WTC11 (cell line): ENCODE data around the gene SENP3. TPM values are rescaled to one million over a fixed set of nuclear protein-coding genes. Genes with fewer than 3 reads are reported as not detected.
A peak's percentile ranks its signal among the peaks of the same experiment; 100 is the strongest.

Source experiments
- ATAC-seq: fragments of 200-7000 bp; cut with Tn5 transposase; 2 replicates; pipeline ENCODE4 v1.10.0; 2021; ENCODE audit warnings: mild to moderate bottlenecking, moderate library complexity
- CTCF ChIA-PET: fragments of 300-600 bp; sonication (Branson Sonifier 250); formaldehyde crosslinking; loops from one replicate; lab custom pipeline; 2021; ENCODE audit warnings: antibody characterized with exemption; lab: Charles Lee
- POLR2A ChIA-PET: fragments of 350-600 bp; sonication (Branson Sonifier 250); formaldehyde crosslinking; loops from one replicate; lab custom pipeline; 2021; ENCODE audit warnings: antibody characterized with exemption; lab: Charles Lee
- DNase-seq: peaks from one replicate; pipeline ENCODE4 v3.0.0; 2021; ENCODE audit warnings: low spot score
- H3K27ac Mint-ChIP-seq: 2 replicates; pipeline ENCODE4 v1.8.0; 2021; ENCODE audit warnings: mixed read lengths
- H3K27me3 Mint-ChIP-seq: 2 replicates; pipeline ENCODE4 v1.8.0; 2021; ENCODE audit warnings: low read depth, mild to moderate bottlenecking, moderate library complexity, mixed read lengths
- H3K36me3 Mint-ChIP-seq: 2 replicates; pipeline ENCODE4 v1.8.0; 2021; ENCODE audit warnings: mixed read lengths
- H3K4me1 Mint-ChIP-seq: 2 replicates; pipeline ENCODE4 v1.8.0; 2022; ENCODE audit warnings: mixed read lengths
- H3K4me3 Mint-ChIP-seq: 2 replicates; pipeline ENCODE4 v1.8.0; 2021; ENCODE audit warnings: mild to moderate bottlenecking, moderate library complexity, mixed read lengths
- H3K9me3 Mint-ChIP-seq: 2 replicates; pipeline ENCODE4 v1.8.0; 2021; ENCODE audit warnings: mixed read lengths
- ATF1 ChIP-seq: sonication (generic); formaldehyde crosslinking; IDR thresholded peaks from 2 replicates; pipeline ENCODE4 v1.8.1; 2023; ENCODE audit warnings: mild to moderate bottlenecking, moderate library complexity, missing genetic modification reagents
- ATF2 ChIP-seq: sonication (generic); formaldehyde crosslinking; IDR thresholded peaks from 2 replicates; pipeline ENCODE4 v1.8.1; 2022; ENCODE audit warnings: low read depth, missing genetic modification reagents, borderline replicate concordance
- CBFB ChIP-seq: sonication (generic); formaldehyde crosslinking; IDR thresholded peaks from 2 replicates; pipeline ENCODE4 v1.8.1; 2022; ENCODE audit warnings: mild to moderate bottlenecking, low read depth, missing genetic modification reagents
- CTCF ChIP-seq: fragments of 200-600 bp; IDR thresholded peaks from 2 replicates; pipeline ENCODE4 v1.8.0; 2022; ENCODE audit warnings: antibody characterized with exemption
- E2F1 ChIP-seq: sonication (generic); formaldehyde crosslinking; IDR thresholded peaks from 2 replicates; pipeline ENCODE4 v1.8.0; 2022; ENCODE audit warnings: mild to moderate bottlenecking, missing genetic modification reagents
- ERG ChIP-seq: fragments of 250-450 bp; sonication (Bioruptor Pico); IDR thresholded peaks from 2 replicates; pipeline ENCODE4 v1.8.0; 2021; ENCODE audit warnings: mild to moderate bottlenecking
- ESRRA ChIP-seq: sonication (generic); formaldehyde crosslinking; IDR thresholded peaks from 2 replicates; pipeline ENCODE4 v1.8.1; 2022; ENCODE audit warnings: mild to moderate bottlenecking, missing genetic modification reagents, borderline replicate concordance
- FOXJ3 ChIP-seq: sonication (generic); formaldehyde crosslinking; IDR thresholded peaks from 2 replicates; pipeline ENCODE4 v1.9.0; 2021; ENCODE audit warnings: missing genetic modification reagents, mild to moderate bottlenecking, borderline replicate concordance
- FOXP1 ChIP-seq: sonication (generic); formaldehyde crosslinking; IDR thresholded peaks from 2 replicates; pipeline ENCODE4 v1.8.0; 2022; ENCODE audit warnings: missing genetic modification reagents, mild to moderate bottlenecking, moderate library complexity, borderline replicate concordance
- FOXP4 ChIP-seq: sonication (generic); formaldehyde crosslinking; IDR thresholded peaks from 2 replicates; pipeline ENCODE4 v1.8.0; 2022; ENCODE audit warnings: mild to moderate bottlenecking, missing genetic modification reagents
- IRF1 ChIP-seq: sonication (generic); formaldehyde crosslinking; IDR thresholded peaks from 2 replicates; pipeline ENCODE4 v1.8.0; 2023; ENCODE audit warnings: missing genetic modification reagents
- JUN ChIP-seq: sonication (generic); formaldehyde crosslinking; IDR thresholded peaks from 2 replicates; pipeline ENCODE4 v1.8.0; 2023; ENCODE audit warnings: mild to moderate bottlenecking, missing genetic modification reagents
- MAX ChIP-seq: sonication (generic); formaldehyde crosslinking; IDR thresholded peaks from 2 replicates; pipeline ENCODE4 v1.8.0; 2022; ENCODE audit warnings: mild to moderate bottlenecking, missing genetic modification reagents
- MXD4 ChIP-seq: fragments of 250-450 bp; sonication (Bioruptor Pico); IDR thresholded peaks from 2 replicates; pipeline ENCODE4 v1.8.0; 2021; ENCODE audit warnings: mild to moderate bottlenecking, moderate library complexity, borderline replicate concordance
- NR3C1 ChIP-seq: sonication (generic); formaldehyde crosslinking; conservative IDR thresholded peaks from 2 replicates; pipeline ENCODE4 v1.8.1; 2023; ENCODE audit warnings: low read depth, mild to moderate bottlenecking, missing genetic modification reagents
- SP1 ChIP-seq: sonication (generic); formaldehyde crosslinking; conservative IDR thresholded peaks from 2 replicates; pipeline ENCODE4 v1.8.1; 2022; ENCODE audit warnings: missing genetic modification reagents
- TEAD4 ChIP-seq: sonication (generic); formaldehyde crosslinking; IDR thresholded peaks from 2 replicates; pipeline ENCODE4 v1.8.0; 2022; ENCODE audit warnings: mild to moderate bottlenecking, missing genetic modification reagents
- ZNF232 ChIP-seq: sonication (generic); formaldehyde crosslinking; IDR thresholded peaks from 2 replicates; pipeline ENCODE4 v1.8.0; 2022; ENCODE audit warnings: mild to moderate bottlenecking, missing genetic modification reagents
- ZNF396 ChIP-seq: fragments of 250-450 bp; sonication (Bioruptor Pico); IDR thresholded peaks from 2 replicates; pipeline ENCODE4 v1.8.0; 2021; ENCODE audit warnings: mild to moderate bottlenecking, moderate library complexity, borderline replicate concordance
- ZNF671 ChIP-seq: fragments of 250-450 bp; sonication (Bioruptor Pico); IDR thresholded peaks from 2 replicates; pipeline ENCODE4 v1.8.0; 2021; ENCODE audit warnings: mild to moderate bottlenecking
- total RNA-seq: library from RNA; stranded (reverse); gene quantifications from 3 replicates; pipeline ENCODE4 v1.2.3, GENCODE V29; 2021

The SENP3 gene
- total RNA-seq, 1 experiment from 2014 or later = 85.4 TPM

GRCh38 chr17:7560172-7561027, 1.3 kb upstream of the SENP3 start:
- Mint-ChIP-seq H3K27ac (peak overlapping the region; percentile 97), H3K4me1 (peaks cover 57% of the 10 kb centered on the region)
- ChIA-PET POLR2A (interaction anchor here (0.5 to 1.9 kb wide), 17 partner anchors 11 to 280 kb away, joined by 3 to 8 read pairs (median 4); partner anchors contain the start of genes ACAP1, MPDU1, SOX15 and TNFSF12), CTCF (interaction anchor here (0.6 to 3.6 kb wide), 85 partner anchors 8 to 897 kb away, joined by 3 to 81 read pairs (median 5); partner anchors contain the start of genes ACADVL, ACAP1, CD68 and CHRNB1)
- DNase-seq = peak; percentile 92
- ATAC-seq = peak; percentile 73
- no peak for TF ChIP-seq TEAD4 (CRISPR knock-in tag)
- TF ChIP-seq ZNF671 (CRISPR knock-in tag) = no peak
- TF ChIP-seq ATF2 (CRISPR knock-in tag) = no peak
- TF ChIP-seq MAX (CRISPR knock-in tag) = 0 out of 2 replicates have a peak, but pooled peaks have one; percentile 43
- TF ChIP-seq CTCF = peak; percentile 50
- no peak for TF ChIP-seq MXD4 (CRISPR knock-in tag)
- no peak for TF ChIP-seq SP1
- 0 out of 2 replicates have a peak, but pooled peaks have one; percentile 43 for TF ChIP-seq FOXP1 (CRISPR knock-in tag)
- TF ChIP-seq ATF1 (CRISPR knock-in tag) = no peak
- TF ChIP-seq, all 79 proteins: peak for 3
- Mint-ChIP-seq H3K4me3 (peak overlapping the region; percentile 94), H3K36me3 (peaks cover 16% of the 10 kb centered on the region), H3K27me3 (no peaks in the 10 kb centered on the region), H3K9me3 (no peaks in the 10 kb centered on the region)

GRCh38 chr17:7561028-7561575, 617 bp upstream of the SENP3 start:
- POLR2A ChIA-PET = interaction anchor here (0.5 to 1.9 kb wide), 16 partner anchors 12 to 281 kb away, joined by 3 to 8 read pairs (median 4); partner anchors contain the start of genes ACAP1, MPDU1, SOX15 and TNFSF12
- ATAC-seq (peak; percentile 65), DNase-seq (peak; percentile 93)
- Mint-ChIP-seq H3K27me3 (no peaks in the 10 kb centered on the region), H3K4me1 (peaks cover 53% of the 10 kb centered on the region), H3K36me3 (peaks cover 22% of the 10 kb centered on the region), H3K4me3 (peak overlapping the region; percentile 94), H3K9me3 (no peaks in the 10 kb centered on the region), H3K27ac (peak overlapping the region; percentile 97)
- CTCF ChIA-PET = interaction anchor here (0.6 to 3.6 kb wide), 82 partner anchors 9 to 515 kb away, joined by 3 to 81 read pairs (median 6); partner anchors contain the start of genes ACADVL, ACAP1, CD68 and CHRNB1
- no peak; the same call in 1 of the 2 replicates for TF ChIP-seq ZNF232 (CRISPR knock-in tag)
- no peak for TF ChIP-seq CBFB
- TF ChIP-seq E2F1 (CRISPR knock-in tag) = no peak
- TF ChIP-seq JUN = no peak
- TF ChIP-seq IRF1 (CRISPR knock-in tag) = no peak
- no peak for TF ChIP-seq FOXJ3 (CRISPR knock-in tag)
- TF ChIP-seq ERG (CRISPR knock-in tag) = no peak
- no peak for TF ChIP-seq ESRRA (CRISPR knock-in tag)
- no peak for TF ChIP-seq ZNF396
- TF ChIP-seq NR3C1 = 0 out of 2 replicates have a peak, but pooled peaks have one; percentile 40
- 0 out of 2 replicates have a peak, but pooled peaks have one; percentile 58 for TF ChIP-seq FOXP4 (CRISPR knock-in tag)
- peak; percentile 46; the same call in 1 of the 2 replicates for TF ChIP-seq CTCF
- no peak for TF ChIP-seq ATF1 (CRISPR knock-in tag)
